ENCODE results near the gene LMO3. TPM values are rescaled to one million over a fixed set of nuclear protein-coding genes. Genes with fewer than 3 reads are reported as not detected.

Gene LMO3
- total RNA-seq, 1 experiment from 2014 or later = not detected

- Histone ChIP-seq H3K79me2 (ENCODE audit: low read depth) (no peaks in the 10 kb centered on the region), H3K4me3 (no peak overlapping the region), H4K20me1 (ENCODE audit: insufficient read depth) (no peaks in the 10 kb centered on the region), H3K9me2 (ENCODE audit: insufficient read depth) (no peaks in the 10 kb centered on the region), H3K27ac (no peak overlapping the region), H3K36me3 (ENCODE audit: low read depth) (no peaks in the 10 kb centered on the region), H3K9me3 (ENCODE audit: insufficient read depth, low read depth) (no peaks in the 10 kb centered on the region), H3K4me1 (replicated peaks; ENCODE audit: insufficient read depth) (no peaks in the 10 kb centered on the region), H3F3A (ENCODE audit: insufficient read depth, low read depth) (no peaks in the 10 kb centered on the region), H2AFZ (no peak overlapping the region), H3K4me2 (no peak overlapping the region), H3K27me3 (ENCODE audit: insufficient read depth, low read depth) (no peaks in the 10 kb centered on the region)
- no peak for DNase-seq
- no peak for TF ChIP-seq CTCF (conservative IDR thresholded peaks at IDR 0.05)
- no peak for TF ChIP-seq EZH2 (IDR thresholded peaks at IDR 0.05; ENCODE audit: low read depth)
- no TSS peak for BruUV-seq (replicated peaks)
- intact Hi-C loops (cut with micrococcal nuclease; ENCODE audit: unreplicated experiment) = no loop called here
- POLR2A ChIA-PET (ENCODE audit: unreplicated experiment) = no interaction called here
- CTCF ChIA-PET = no interaction called here
Measured at GRCh38 chr12:16626991-16627390, 21.0 kb upstream of the LMO3 start.

- H3K36me3 ChIP-seq (ENCODE audit: low read depth) = no peaks in the 10 kb centered on the region
- no peak overlapping the region for H3K27ac ChIP-seq
- H3K9me2 ChIP-seq (ENCODE audit: insufficient read depth) = no peaks in the 10 kb centered on the region
- TF ChIP-seq EZH2 (IDR thresholded peaks at IDR 0.05; ENCODE audit: low read depth) (no peak), CTCF (conservative IDR thresholded peaks at IDR 0.05) (no peak)
- no peaks in the 10 kb centered on the region for H3K9me3 ChIP-seq (ENCODE audit: insufficient read depth, low read depth)
- H3K79me2 ChIP-seq (ENCODE audit: low read depth) = no peaks in the 10 kb centered on the region
- no peak for DNase-seq
- H3K4me2 ChIP-seq = no peak overlapping the region
- no peaks in the 10 kb centered on the region for H3K27me3 ChIP-seq (ENCODE audit: insufficient read depth, low read depth)
- ChIA-PET POLR2A (ENCODE audit: unreplicated experiment) (no interaction called here), CTCF (no interaction called here)
- H3K4me1 ChIP-seq (replicated peaks; ENCODE audit: insufficient read depth) = no peaks in the 10 kb centered on the region
- H3F3A ChIP-seq (ENCODE audit: insufficient read depth, low read depth) = no peaks in the 10 kb centered on the region
- no peak overlapping the region for H2AFZ ChIP-seq
- BruUV-seq (replicated peaks) = no TSS peak
- H4K20me1 ChIP-seq (ENCODE audit: insufficient read depth) = no peaks in the 10 kb centered on the region
- no peak overlapping the region for H3K4me3 ChIP-seq
- intact Hi-C loops (cut with micrococcal nuclease; ENCODE audit: unreplicated experiment) = no loop called here
Measured at GRCh38 chr12:16622338-16622737, 16.4 kb upstream of the LMO3 start.

GRCh38 chr12:16619537-16619936 lies 13.6 kb upstream of the LMO3 start:
- POLR2A ChIA-PET (ENCODE audit: unreplicated experiment) = interaction anchor here (0.5 kb wide), 1 partner anchor 47 kb away, joined by 4 read pairs; no protein-coding TSS in a partner anchor
- H3F3A ChIP-seq (ENCODE audit: insufficient read depth, low read depth) = no peaks in the 10 kb centered on the region
- TF ChIP-seq CTCF (conservative IDR thresholded peaks at IDR 0.05) (no peak), EZH2 (IDR thresholded peaks at IDR 0.05; ENCODE audit: low read depth) (no peak)
- no peaks in the 10 kb centered on the region for H3K9me3 ChIP-seq (ENCODE audit: insufficient read depth, low read depth)
- no peak overlapping the region for H3K4me3 ChIP-seq
- DNase-seq = no peak
- H3K4me2 ChIP-seq = no peak overlapping the region
- H3K27ac ChIP-seq = no peak overlapping the region
- H3K4me1 ChIP-seq (replicated peaks; ENCODE audit: insufficient read depth) = no peaks in the 10 kb centered on the region
- CTCF ChIA-PET = no interaction called here
- intact Hi-C loops (cut with micrococcal nuclease; ENCODE audit: unreplicated experiment) = loop anchor here (10.0 kb wide), 1 partner anchor 235 kb away; no protein-coding TSS in a partner anchor
- no peak overlapping the region for H2AFZ ChIP-seq
- no peaks in the 10 kb centered on the region for H3K27me3 ChIP-seq (ENCODE audit: insufficient read depth, low read depth)
- no peaks in the 10 kb centered on the region for H4K20me1 ChIP-seq (ENCODE audit: insufficient read depth)
- no peaks in the 10 kb centered on the region for H3K9me2 ChIP-seq (ENCODE audit: insufficient read depth)
- no peaks in the 10 kb centered on the region for H3K36me3 ChIP-seq (ENCODE audit: low read depth)
- no peaks in the 10 kb centered on the region for H3K79me2 ChIP-seq (ENCODE audit: low read depth)
- BruUV-seq (replicated peaks) = no TSS peak
